Measurements from ENCODE around the gene TNFRSF1A.

DNA sequence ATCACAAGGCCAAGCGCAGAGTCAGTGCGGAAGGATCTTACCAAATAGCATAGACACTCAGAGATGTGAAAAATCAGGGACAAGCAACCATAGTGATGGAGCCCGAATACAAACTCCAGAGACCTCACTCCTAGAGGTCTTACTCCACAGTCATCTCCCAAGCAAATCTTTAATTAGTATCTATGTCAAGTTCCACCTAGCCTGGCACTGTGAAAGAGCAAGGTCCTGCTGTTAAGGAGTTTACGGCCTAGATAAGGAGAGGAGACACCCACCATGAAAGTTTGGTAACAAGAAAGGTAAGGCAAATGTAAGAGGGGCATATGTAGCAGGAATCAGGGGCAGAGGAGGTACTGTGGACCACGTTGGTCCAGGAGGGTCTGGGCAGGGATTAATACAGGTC, 38.8 kb downstream of the TNFRSF1A start:
- TF ChIP-seq ZNF274 (CRISPR knock-in tag; IDR thresholded peaks at IDR 0.05) (no peak), ZNF556 (CRISPR knock-in tag; IDR thresholded peaks at IDR 0.05; ENCODE audit: borderline replicate concordance) (no peak), FOXA1 (IDR thresholded peaks at IDR 0.05) (no peak), FOXA1 (CRISPR knock-in tag; IDR thresholded peaks at IDR 0.05) (no peak), NFE2 (CRISPR knock-in tag; IDR thresholded peaks at IDR 0.05) (no peak), POLR2A (IDR thresholded peaks at IDR 0.05; ENCODE audit: insufficient read depth in 1 of 2, low read depth in 2 of 2, low read length in 2 of 2) (no peak), IRF1 (CRISPR knock-in tag; IDR thresholded peaks at IDR 0.05; ENCODE audit: low read depth) (no peak), EP300 (IDR thresholded peaks at IDR 0.05; ENCODE audit: low read depth in 2 of 2, low read length in 2 of 2) (no peak), EP300 (CRISPR knock-in tag; IDR thresholded peaks at IDR 0.05; ENCODE audit: borderline replicate concordance) (no peak), GABPA (IDR thresholded peaks at IDR 0.05; ENCODE audit: low read depth, low read length) (no peak), GABPA (CRISPR knock-in tag; IDR thresholded peaks at IDR 0.05; ENCODE audit: low read depth) (no peak), ATRX (CRISPR knock-in tag; IDR thresholded peaks at IDR 0.05; ENCODE audit: borderline replicate concordance) (no peak)
- TF ChIP-seq, protein P1, sequence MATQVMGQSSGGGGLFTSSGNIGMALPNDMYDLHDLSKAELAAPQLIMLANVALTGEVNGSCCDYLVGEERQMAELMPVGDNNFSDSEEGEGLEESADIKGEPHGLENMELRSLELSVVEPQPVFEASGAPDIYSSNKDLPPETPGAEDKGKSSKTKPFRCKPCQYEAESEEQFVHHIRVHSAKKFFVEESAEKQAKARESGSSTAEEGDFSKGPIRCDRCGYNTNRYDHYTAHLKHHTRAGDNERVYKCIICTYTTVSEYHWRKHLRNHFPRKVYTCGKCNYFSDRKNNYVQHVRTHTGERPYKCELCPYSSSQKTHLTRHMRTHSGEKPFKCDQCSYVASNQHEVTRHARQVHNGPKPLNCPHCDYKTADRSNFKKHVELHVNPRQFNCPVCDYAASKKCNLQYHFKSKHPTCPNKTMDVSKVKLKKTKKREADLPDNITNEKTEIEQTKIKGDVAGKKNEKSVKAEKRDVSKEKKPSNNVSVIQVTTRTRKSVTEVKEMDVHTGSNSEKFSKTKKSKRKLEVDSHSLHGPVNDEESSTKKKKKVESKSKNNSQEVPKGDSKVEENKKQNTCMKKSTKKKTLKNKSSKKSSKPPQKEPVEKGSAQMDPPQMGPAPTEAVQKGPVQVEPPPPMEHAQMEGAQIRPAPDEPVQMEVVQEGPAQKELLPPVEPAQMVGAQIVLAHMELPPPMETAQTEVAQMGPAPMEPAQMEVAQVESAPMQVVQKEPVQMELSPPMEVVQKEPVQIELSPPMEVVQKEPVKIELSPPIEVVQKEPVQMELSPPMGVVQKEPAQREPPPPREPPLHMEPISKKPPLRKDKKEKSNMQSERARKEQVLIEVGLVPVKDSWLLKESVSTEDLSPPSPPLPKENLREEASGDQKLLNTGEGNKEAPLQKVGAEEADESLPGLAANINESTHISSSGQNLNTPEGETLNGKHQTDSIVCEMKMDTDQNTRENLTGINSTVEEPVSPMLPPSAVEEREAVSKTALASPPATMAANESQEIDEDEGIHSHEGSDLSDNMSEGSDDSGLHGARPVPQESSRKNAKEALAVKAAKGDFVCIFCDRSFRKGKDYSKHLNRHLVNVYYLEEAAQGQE (IDR thresholded peaks at IDR 0.05; ENCODE audit: borderline replicate concordance in 1 of 2, low read depth in 1 of 2, low read length in 2 of 2): no peak
- TF ChIP-seq, protein P2, sequence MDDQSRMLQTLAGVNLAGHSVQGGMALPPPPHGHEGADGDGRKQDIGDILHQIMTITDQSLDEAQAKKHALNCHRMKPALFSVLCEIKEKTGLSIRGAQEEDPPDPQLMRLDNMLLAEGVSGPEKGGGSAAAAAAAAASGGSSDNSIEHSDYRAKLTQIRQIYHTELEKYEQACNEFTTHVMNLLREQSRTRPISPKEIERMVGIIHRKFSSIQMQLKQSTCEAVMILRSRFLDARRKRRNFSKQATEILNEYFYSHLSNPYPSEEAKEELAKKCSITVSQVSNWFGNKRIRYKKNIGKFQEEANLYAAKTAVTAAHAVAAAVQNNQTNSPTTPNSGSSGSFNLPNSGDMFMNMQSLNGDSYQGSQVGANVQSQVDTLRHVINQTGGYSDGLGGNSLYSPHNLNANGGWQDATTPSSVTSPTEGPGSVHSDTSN (CRISPR knock-in tag; IDR thresholded peaks at IDR 0.05; ENCODE audit: borderline replicate concordance): no peak
